Mesodermal cell (in vitro differentiated cells): Measurements from ENCODE around the gene TYRP1.

Experiments used
- H3K27ac ChIP-seq: 2 replicates; pipeline ENCODE4 v1.7.0; 2013; ENCODE audit warnings: mild to moderate bottlenecking, low read depth, low read length, moderate library complexity; ENCODE audit not compliant: severe bottlenecking
- H3K36me3 ChIP-seq: 2 replicates; pipeline ENCODE4 v1.7.1; 2013; ENCODE audit warnings: mild to moderate bottlenecking, low read length, moderate library complexity; ENCODE audit not compliant: control insufficient read depth, insufficient read depth
- H3K4me1 ChIP-seq: one replicate; pipeline ENCODE4 v1.7.1; 2013; ENCODE audit warnings: mild to moderate bottlenecking, low read length; ENCODE audit not compliant: insufficient read depth, control insufficient read depth, poor library complexity, severe bottlenecking
- H3K4me3 ChIP-seq: 2 replicates; pipeline ENCODE4 v1.7.0; 2013; ENCODE audit warnings: low read length, control low read depth, mild to moderate bottlenecking; ENCODE audit not compliant: insufficient read depth, poor library complexity, severe bottlenecking; ENCODE audit errors: extremely low read depth
- H3K9me3 ChIP-seq: 2 replicates; pipeline ENCODE4 v1.7.1; 2013; ENCODE audit warnings: mild to moderate bottlenecking, low read length, moderate library complexity; ENCODE audit not compliant: control insufficient read depth
- WGBS, 2 experiments: methylation state at CpG; one replicate each; pipeline ENCODE4 v1.1.5; 2013; ENCODE audit warnings: missing lambda C conversion rate in 2 of 2; ENCODE audit not compliant: insufficient coverage in 2 of 2; 5-methylcytosine and 5-hydroxymethylcytosine counted together

Gene TYRP1

GRCh38 chr9:12730927-12731326 lies 37.7 kb downstream of the TYRP1 start:
- Histone ChIP-seq H3K4me1 (no peaks in the 10 kb centered on the region), H3K9me3 (peaks cover 7% of the 10 kb centered on the region), H3K27ac (no peak overlapping the region), H3K36me3 (no peaks in the 10 kb centered on the region), H3K4me3 (no peak overlapping the region)

GRCh38 chr9:12732971-12733370 lies 39.8 kb downstream of the TYRP1 start:
- Histone ChIP-seq H3K9me3 (peaks cover 7% of the 10 kb centered on the region), H3K36me3 (no peaks in the 10 kb centered on the region), H3K4me1 (no peaks in the 10 kb centered on the region), H3K27ac (no peak overlapping the region), H3K4me3 (no peak overlapping the region)
- 91 to 93% methylated on average over 2 of the region's 3 CpGs for WGBS, 2 experiments

GRCh38 chr9:12735665-12736064 lies 42.5 kb downstream of the TYRP1 start:
- Histone ChIP-seq H3K4me1 (no peaks in the 10 kb centered on the region), H3K36me3 (no peaks in the 10 kb centered on the region), H3K27ac (no peak overlapping the region), H3K4me3 (no peak overlapping the region), H3K9me3 (peaks cover 7% of the 10 kb centered on the region)
- 88 to 100% methylated on average over 1 to 2 of the region's 3 CpGs for WGBS, 2 experiments

GRCh38 chr9:12737871-12738270 lies 44.7 kb downstream of the TYRP1 start:
- peaks cover 7% of the 10 kb centered on the region for H3K9me3 ChIP-seq
- no peaks in the 10 kb centered on the region for H3K36me3 ChIP-seq
- H3K4me1 ChIP-seq = no peaks in the 10 kb centered on the region
- no CpG with 5 or more reads among the region's 1 CpG for WGBS, 2 experiments
- no peak overlapping the region for H3K27ac ChIP-seq
- no peak overlapping the region for H3K4me3 ChIP-seq

- Histone ChIP-seq H3K4me1 (no peaks in the 10 kb centered on the region), H3K27ac (no peak overlapping the region), H3K9me3 (peaks cover 5% of the 10 kb centered on the region), H3K4me3 (no peak overlapping the region), H3K36me3 (no peaks in the 10 kb centered on the region)
Measured at GRCh38 chr9:12739014-12739652, 45.9 kb downstream of the TYRP1 start.

GRCh38 chr9:12740845-12741244 lies 47.7 kb downstream of the TYRP1 start:
- WGBS, 2 experiments = 86% methylated on average over 1 of the region's 2 CpGs; no CpG with 5 or more reads in 1 of the 2 experiments
- no peak overlapping the region for H3K4me3 ChIP-seq
- no peaks in the 10 kb centered on the region for H3K36me3 ChIP-seq
- H3K4me1 ChIP-seq = no peaks in the 10 kb centered on the region
- H3K27ac ChIP-seq = no peak overlapping the region
- H3K9me3 ChIP-seq = no peaks in the 10 kb centered on the region

GRCh38 chr9:12748016-12748415 lies 54.8 kb downstream of the TYRP1 start:
- Histone ChIP-seq H3K4me1 (no peaks in the 10 kb centered on the region), H3K27ac (no peak overlapping the region), H3K4me3 (no peak overlapping the region), H3K9me3 (no peaks in the 10 kb centered on the region), H3K36me3 (no peaks in the 10 kb centered on the region)
- no CpG with 5 or more reads among the region's 1 CpG for WGBS, 2 experiments

- no peak overlapping the region for H3K27ac ChIP-seq
- H3K36me3 ChIP-seq = no peaks in the 10 kb centered on the region
- no peaks in the 10 kb centered on the region for H3K4me1 ChIP-seq
- H3K9me3 ChIP-seq = no peaks in the 10 kb centered on the region
- no peak overlapping the region for H3K4me3 ChIP-seq
Measured at GRCh38 chr9:12748954-12749353, 55.8 kb downstream of the TYRP1 start.

- no peak overlapping the region for H3K4me3 ChIP-seq
- WGBS, 2 experiments = no CpG with 5 or more reads among the region's 3 CpGs
- H3K9me3 ChIP-seq = no peaks in the 10 kb centered on the region
- H3K27ac ChIP-seq = no peak overlapping the region
- no peaks in the 10 kb centered on the region for H3K4me1 ChIP-seq
- no peaks in the 10 kb centered on the region for H3K36me3 ChIP-seq
Measured at GRCh38 chr9:12753931-12754330, 60.7 kb downstream of the TYRP1 start.

GRCh38 chr9:12759761-12760160 lies 66.6 kb downstream of the TYRP1 start:
- WGBS, 2 experiments = no CpG with 5 or more reads among the region's 1 CpG
- no peak overlapping the region for H3K4me3 ChIP-seq
- no peaks in the 10 kb centered on the region for H3K36me3 ChIP-seq
- no peaks in the 10 kb centered on the region for H3K9me3 ChIP-seq
- H3K27ac ChIP-seq = no peak overlapping the region
- peaks cover 3% of the 10 kb centered on the region for H3K4me1 ChIP-seq
